T-helper 1 cell (primary cell): Measurements from ENCODE around the gene NDOR1.
"Not testable (repeated sequence)": the region's sequence is repeated elsewhere in the genome, so short reads cannot be mapped to it uniquely, and the experiment has no call there.

Experiments
- DNase-seq, 5 donors: peaks; one replicate each; pipeline ENCODE4 v3.0.0-alpha.2; 2012 to 2020

Gene NDOR1

GRCh38 chr9:137233143-137233980, 27.9 kb downstream of the NDOR1 start:
- DNase-seq, result no peak

GRCh38 chr9:137234055-137234697, 28.7 kb downstream of the NDOR1 start:
- peak in 1 of 5 donors; percentile 2 for DNase-seq

- DNase-seq, result peak in 1 of 5 donors; percentile 2
These were observed 29.4 kb downstream of the NDOR1 start for GRCh38 chr9:137234758-137235423.

GRCh38 chr9:137235424-137236237, 30.1 kb downstream of the NDOR1 start:
- DNase-seq, result peak in 1 of 5 donors; percentile 8

- DNase-seq, result peak; percentile 81 to 88 (median 86)
These were observed 30.9 kb downstream of the NDOR1 start for GRCh38 chr9:137236238-137236935.

- DNase-seq, result no peak
These were observed 31.5 kb downstream of the NDOR1 start for GRCh38 chr9:137236936-137237421.

- peak in 1 of 5 donors; percentile 1 for DNase-seq
These were observed 32.5 kb downstream of the NDOR1 start for GRCh38 chr9:137237759-137238726.

- not testable (repeated sequence) for DNase-seq
These were observed 34.2 kb downstream of the NDOR1 start for GRCh38 chr9:137239541-137240200.

- peak; percentile 50 to 70 (median 59) for DNase-seq
These were observed 34.9 kb downstream of the NDOR1 start for GRCh38 chr9:137240318-137240840.

- peak; percentile 93 to 100 (median 95) for DNase-seq
These were observed 35.5 kb downstream of the NDOR1 start, which contains the start of gene TUBB4B for GRCh38 chr9:137240841-137241489. TUBB4B (plus strand) TSS chr9:137241287; CDS start chr9:137241361, 74 bp downstream.

GRCh38 chr9:137241490-137242268, 36.2 kb downstream of the NDOR1 start:
- DNase-seq, result peak; percentile 45 to 69 (median 55)

GRCh38 chr9:137242269-137243203, 37.0 kb downstream of the NDOR1 start:
- no peak for DNase-seq

- DNase-seq, result not testable (repeated sequence)
These were observed 37.7 kb downstream of the NDOR1 start for GRCh38 chr9:137243266-137243625.

- DNase-seq, result peak in 1 of 5 donors; percentile 26
These were observed 38.4 kb downstream of the NDOR1 start for GRCh38 chr9:137243626-137244485.

- DNase-seq, result no peak
These were observed 39.3 kb downstream of the NDOR1 start for GRCh38 chr9:137244486-137245449.
